GM18858 (cell line): ENCODE results near the gene CMPK2.
"Not testable (repeated sequence)": the region's sequence is repeated elsewhere in the genome, so short reads cannot be mapped to it uniquely, and the experiment has no call there.

ENCODE experiments used
- ATAC-seq: cut with Tn5 transposase; IDR thresholded peaks from one replicate; pipeline ENCODE4 v1.9.1; 2021; ENCODE audit not compliant: unreplicated experiment

The CMPK2 gene

DNA sequence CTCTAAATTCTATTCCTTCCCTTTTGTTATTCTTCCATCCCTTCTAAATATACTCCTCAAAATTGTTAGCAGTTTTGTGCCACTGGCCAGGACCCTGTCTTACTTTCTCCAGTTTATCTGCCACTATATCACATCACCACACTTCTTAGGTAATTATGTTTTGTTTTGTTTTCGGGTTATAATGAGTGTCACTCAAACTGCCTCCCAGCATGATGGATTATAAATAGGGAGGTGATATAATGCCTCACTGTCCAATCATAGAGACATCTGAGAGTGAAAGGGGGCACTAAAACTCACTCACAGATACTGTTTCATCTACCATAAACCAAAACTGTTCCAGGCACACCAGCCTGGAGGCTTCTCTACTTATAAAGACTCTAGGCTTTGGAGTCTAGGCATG is 15.3 kb upstream of the CMPK2 start:
- no peak for ATAC-seq

DNA sequence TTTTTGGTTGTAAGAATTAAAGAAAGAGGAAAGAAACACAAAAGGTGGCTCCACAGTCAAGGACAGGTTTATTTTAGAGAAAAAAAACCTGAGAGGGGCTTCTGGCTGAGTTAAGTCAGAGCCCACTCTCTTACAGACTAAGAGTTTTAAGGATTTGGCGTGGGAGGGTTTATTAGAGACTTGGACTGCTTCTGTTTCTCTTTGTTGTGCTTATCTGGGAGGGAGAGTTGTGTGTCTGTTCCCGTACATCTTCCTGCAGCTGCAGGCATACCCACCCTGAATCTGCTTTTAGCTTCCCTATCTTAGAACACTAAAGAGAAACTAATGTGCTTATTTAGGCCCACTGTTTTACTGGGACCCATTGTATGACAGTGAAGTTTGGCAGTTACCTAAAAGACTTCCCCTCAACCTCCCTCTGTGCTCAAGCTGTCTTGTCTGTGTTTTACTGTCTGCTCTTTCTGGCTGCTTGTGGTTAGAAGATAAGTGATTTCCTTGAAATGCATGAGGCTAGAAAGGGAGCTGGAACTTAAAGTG is 14.6 kb upstream of the CMPK2 start:
- ATAC-seq, result no peak

DNA sequence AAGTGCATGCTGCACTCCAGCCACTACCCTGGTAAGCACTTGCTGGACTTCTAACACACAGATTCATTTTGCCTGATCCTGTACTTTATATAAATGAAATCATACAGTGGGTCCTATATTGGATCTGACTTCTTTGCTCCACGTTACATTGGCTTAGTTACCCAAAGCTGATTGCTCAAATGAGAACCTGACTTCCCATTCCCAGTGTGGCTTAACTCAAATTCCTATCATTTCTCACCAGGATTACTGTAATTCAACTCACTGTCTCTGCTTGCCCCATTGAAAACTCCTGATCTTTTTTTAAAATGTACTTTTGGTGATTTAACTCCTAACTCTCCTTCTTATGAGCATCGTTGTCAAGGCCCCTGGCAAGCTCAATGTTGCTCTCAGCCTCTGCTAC is 13.3 kb upstream of the CMPK2 start:
- ATAC-seq, result no peak

DNA sequence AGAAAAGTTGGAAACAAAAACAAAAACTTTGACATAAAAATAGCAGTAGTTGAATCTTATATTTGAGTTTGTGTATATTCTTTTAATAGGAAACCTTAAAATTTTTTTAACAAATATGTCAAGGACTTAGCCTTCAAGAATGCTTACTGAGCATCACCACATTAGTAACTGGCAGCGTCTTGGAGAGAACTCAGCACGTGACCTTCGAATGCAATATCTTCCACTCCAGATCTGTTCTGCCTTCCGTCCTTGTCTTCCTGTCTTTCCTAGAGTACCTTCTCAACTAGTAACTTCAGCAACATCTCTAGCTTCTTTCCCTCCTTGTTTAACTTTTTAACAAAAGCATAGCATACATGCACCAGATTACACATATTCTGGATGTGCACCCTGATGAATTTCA is 12.8 kb upstream of the CMPK2 start:
- ATAC-seq, result no peak

GRCh38 chr2:6877402-6878304 is 11.9 kb upstream of the CMPK2 start, which contains the start of gene RSAD2:
RSAD2 (plus strand) TSS chr2:6877777; CDS start chr2:6877801, 24 bp downstream.
- peak; percentile 81 for ATAC-seq

DNA sequence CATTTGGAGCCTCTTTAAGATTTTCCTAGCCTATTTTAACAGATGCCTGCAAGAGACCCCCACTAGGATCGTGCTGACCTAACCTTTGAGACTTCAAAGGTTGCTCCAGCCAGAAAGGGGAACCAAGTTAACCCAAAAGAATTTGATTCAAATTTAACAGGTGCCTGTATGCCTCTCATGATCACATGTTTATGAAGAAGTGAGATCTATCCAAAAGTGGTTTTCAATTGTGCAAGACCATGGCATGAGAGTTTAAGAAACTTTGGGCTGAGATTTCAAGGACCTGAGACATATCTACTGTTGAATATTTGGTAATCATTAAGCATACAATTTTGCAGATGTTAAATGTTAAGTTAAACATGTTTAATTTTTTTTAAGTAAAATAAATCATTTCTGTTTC is 10.6 kb upstream of the CMPK2 start:
- no peak for ATAC-seq

DNA sequence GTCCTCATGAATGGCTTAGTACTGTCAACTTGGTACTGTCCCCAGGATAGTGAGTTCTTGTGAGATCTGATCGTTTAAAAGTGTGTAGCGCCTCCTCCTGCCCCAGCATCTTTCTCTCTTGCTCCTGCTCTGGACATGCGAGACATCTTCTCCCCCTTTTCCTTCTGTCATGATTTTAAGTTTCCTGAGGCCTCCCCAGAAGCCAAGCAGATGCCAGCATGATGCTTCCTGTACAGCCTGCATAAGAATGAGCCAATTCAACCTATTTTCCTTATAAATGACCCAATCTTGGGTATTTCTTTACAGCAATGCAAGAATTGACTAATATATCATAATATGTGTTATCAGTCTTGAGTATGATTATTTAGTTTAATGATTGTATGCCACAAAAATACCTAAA is 8.3 kb upstream of the CMPK2 start:
- ATAC-seq, result no peak

DNA sequence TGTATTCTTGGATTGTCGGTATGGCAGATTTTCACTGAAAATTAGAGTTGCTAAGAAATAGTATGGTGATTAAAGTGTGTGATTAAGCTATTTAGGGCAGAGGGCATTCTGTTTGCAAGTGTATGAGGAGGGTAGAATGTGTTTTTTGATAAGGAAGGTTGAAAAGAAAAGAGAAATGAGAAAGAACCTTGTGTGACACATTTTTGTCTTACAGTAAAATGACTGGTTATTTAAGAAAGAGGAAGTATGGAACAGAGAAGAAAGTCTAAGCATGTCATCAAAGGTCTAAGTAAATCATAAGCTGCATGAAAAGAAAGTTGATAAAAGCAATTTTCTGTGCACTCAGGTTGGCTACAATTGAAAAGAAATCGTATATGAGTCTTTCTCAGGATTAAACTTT is 6.7 kb upstream of the CMPK2 start:
- peak; percentile 80 for ATAC-seq

GRCh38 chr2:6866982-6867381 is 1.3 kb upstream of the CMPK2 start:
- no peak for ATAC-seq

DNA sequence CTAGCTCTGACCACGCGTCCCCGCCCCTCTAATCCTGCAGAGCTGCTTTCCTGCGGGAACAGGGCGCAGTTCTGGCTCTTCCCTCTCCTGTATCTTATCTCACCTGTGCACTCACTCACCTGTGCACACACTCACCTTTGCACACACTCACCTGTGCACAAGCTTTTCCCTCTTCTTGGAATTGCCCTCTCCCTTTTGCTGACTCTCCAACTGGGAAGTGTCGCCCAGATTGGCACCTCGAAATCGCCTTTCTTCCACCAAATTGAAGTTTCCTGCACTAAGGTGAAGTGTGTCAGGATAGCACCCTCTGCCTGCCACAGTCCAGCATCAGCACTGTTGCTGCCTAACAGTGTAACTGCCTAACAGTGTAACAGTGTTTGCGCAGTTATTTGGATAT is 566 bp upstream of the CMPK2 start:
- ATAC-seq, result peak; percentile 36

- ATAC-seq, result peak; percentile 17
These were observed 773 bp downstream of the CMPK2 start for GRCh38 chr2:6864923-6865345.

GRCh38 chr2:6864231-6864754 is 1.4 kb downstream of the CMPK2 start:
- ATAC-seq, result no peak

DNA sequence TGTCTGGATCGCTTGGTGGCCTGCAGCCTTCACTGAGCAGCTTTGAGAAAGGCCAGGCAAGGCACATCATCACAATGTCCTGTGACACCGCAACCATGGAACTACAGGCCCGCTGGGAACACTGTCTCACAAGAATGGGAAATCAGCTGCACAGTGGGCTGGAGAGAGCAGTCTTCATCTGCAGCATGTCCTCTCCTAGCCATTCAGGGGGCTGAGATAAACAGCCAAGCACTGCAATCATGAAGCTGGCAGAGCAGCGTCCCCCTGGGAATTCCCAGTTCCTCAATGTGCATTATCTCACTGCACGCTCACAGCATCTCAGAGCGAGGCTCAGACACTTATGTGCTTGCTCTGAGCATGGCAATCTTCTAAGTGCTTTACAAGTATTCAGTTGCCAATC is 1.9 kb downstream of the CMPK2 start:
- ATAC-seq, result no peak

GRCh38 chr2:6860296-6860695 is 5.4 kb downstream of the CMPK2 start:
- ATAC-seq, result no peak

GRCh38 chr2:6858466-6859027 is 7.2 kb downstream of the CMPK2 start:
- not testable (repeated sequence) for ATAC-seq

- ATAC-seq, result no peak
These were observed 9.2 kb downstream of the CMPK2 start for GRCh38 chr2:6856548-6856920.

- no peak for ATAC-seq
These were observed 9.7 kb downstream of the CMPK2 start for GRCh38 chr2:6855860-6856547.

GRCh38 chr2:6854416-6854815 is 11.3 kb downstream of the CMPK2 start:
- no peak for ATAC-seq

- ATAC-seq, result no peak
These were observed 13.5 kb downstream of the CMPK2 start for GRCh38 chr2:6852195-6852594.

GRCh38 chr2:6846967-6847681 is 18.6 kb downstream of the CMPK2 start:
- ATAC-seq, result no peak

- no peak for ATAC-seq
These were observed 19.2 kb downstream of the CMPK2 start for GRCh38 chr2:6846540-6846939.
